GM18505 (cell line): ENCODE results near the gene SPAM1.
"Not testable (repeated sequence)": the region's sequence is repeated elsewhere in the genome, so short reads cannot be mapped to it uniquely, and the experiment has no call there.

Experiments used
- ATAC-seq: cut with Tn5 transposase; IDR thresholded peaks from one replicate; pipeline ENCODE4 v1.9.1; 2021; ENCODE audit not compliant: unreplicated experiment
- POLR2A ChIP-seq: IDR thresholded peaks from 4 replicates; pipeline ENCODE4 v1.6.1; 2011; ENCODE audit warnings: borderline replicate concordance; ENCODE audit not compliant: insufficient read depth, insufficient read length; ENCODE audit errors: extremely low read depth

The SPAM1 gene, protein sequence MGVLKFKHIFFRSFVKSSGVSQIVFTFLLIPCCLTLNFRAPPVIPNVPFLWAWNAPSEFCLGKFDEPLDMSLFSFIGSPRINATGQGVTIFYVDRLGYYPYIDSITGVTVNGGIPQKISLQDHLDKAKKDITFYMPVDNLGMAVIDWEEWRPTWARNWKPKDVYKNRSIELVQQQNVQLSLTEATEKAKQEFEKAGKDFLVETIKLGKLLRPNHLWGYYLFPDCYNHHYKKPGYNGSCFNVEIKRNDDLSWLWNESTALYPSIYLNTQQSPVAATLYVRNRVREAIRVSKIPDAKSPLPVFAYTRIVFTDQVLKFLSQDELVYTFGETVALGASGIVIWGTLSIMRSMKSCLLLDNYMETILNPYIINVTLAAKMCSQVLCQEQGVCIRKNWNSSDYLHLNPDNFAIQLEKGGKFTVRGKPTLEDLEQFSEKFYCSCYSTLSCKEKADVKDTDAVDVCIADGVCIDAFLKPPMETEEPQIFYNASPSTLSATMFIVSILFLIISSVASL

GRCh38 chr7:123924941-123925340 lies at the start of gene SPAM1:
Gene SPAM1, plus strand, starts transcription at chr7:123925241. Its CDS starts 28,330 bp downstream, at chr7:123953571.
- TF ChIP-seq POLR2A, result no peak
- no peak for ATAC-seq

GRCh38 chr7:123876557-123877256 lies 48.3 kb upstream of the SPAM1 start:
- ATAC-seq, result no peak
- TF ChIP-seq POLR2A, result no peak

GRCh38 chr7:123879628-123880027 lies 45.4 kb upstream of the SPAM1 start:
- no peak for TF ChIP-seq POLR2A
- no peak for ATAC-seq

GRCh38 chr7:123881300-123881699 lies 43.7 kb upstream of the SPAM1 start:
- TF ChIP-seq POLR2A, result no peak
- no peak for ATAC-seq

- ATAC-seq, result no peak
- no peak for TF ChIP-seq POLR2A
These were observed 41.9 kb upstream of the SPAM1 start for GRCh38 chr7:123883154-123883553.

- ATAC-seq, result no peak
- TF ChIP-seq POLR2A, result no peak
These were observed 36.8 kb upstream of the SPAM1 start for GRCh38 chr7:123888192-123888591.

DNA sequence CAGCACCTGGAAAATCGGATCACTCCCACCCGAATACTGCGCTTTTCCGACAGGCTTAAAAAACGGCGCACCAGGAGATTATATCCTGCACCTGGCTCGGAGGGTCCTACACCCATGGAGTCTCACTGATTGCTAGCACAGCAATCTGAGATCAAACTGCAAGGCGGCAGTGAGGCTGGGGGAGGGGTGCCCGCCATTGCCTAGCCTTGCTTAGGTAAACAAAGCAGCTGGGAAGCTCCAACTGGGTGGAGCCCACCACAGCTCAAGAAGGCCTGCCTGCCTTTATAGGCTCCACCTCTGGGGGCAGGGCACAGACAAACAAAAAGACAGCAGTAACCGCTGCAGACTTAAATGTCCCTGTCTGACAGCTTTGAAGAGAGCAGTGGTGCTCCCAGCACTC lies 30.3 kb upstream of the SPAM1 start:
- not testable (repeated sequence) for ATAC-seq

DNA sequence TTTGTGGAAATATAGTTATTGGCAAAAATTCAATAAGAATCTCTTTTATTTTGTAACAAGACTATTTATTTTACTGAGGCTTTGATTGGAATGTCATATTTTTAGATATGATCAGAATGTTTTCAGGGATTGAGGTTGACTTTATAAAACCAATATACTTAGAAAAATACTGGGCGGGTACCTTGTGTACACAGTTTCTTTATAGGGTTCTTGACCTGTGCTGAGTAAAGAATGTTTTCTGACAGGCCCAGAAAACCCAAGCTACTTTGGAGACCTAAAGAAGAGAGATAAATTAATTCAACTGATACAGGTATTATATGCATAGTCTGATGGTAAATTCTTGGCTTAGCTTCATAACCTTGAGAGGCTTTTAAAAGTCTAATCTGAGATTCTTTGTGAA lies 23.9 kb upstream of the SPAM1 start:
- no peak for TF ChIP-seq POLR2A
- no peak for ATAC-seq

DNA sequence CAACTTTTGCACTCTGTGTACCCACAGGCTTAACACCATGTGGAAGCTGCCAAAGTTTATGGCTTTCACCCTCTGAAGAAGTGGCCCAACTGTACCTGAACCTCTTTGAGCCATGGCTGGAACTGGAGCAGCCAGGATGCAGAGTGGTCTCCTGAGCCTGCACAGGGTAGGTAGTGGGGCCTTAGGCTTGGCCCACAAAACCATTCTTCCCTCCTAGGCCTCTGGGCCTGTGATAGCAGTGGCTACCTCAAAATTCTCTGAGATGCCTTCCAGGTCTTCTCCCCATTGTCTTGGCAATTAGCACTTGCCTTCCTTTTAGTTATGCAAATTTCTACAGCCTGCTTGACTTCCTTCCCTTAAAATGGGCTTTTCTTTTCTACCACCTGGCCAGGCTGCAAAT lies 19.3 kb upstream of the SPAM1 start:
- no peak for ATAC-seq
- no peak for TF ChIP-seq POLR2A

DNA sequence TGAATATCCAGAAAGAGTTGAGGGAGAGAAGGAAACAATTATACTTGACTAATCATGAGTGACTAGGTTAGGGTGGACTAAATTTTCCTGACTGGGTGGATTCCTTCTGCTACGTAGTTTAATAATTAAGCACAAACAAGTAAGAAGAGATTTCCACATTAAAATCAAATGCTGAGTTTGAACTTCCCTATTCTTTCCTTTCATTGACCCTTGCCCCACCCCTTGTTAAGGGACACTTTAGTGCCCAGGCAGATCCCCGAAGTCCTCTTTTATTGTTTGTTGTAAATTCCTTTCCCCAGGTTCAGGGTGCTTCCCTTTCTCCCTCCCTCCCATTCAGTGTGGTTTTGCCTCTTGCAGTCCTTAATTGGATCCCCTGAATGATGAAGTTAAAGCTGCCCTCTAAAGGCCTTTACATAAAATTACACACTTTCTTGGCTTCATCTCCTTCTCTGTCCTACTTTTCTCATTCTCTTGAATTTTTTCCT lies 8.8 kb upstream of the SPAM1 start:
- ATAC-seq, result no peak
- TF ChIP-seq POLR2A, result no peak

DNA sequence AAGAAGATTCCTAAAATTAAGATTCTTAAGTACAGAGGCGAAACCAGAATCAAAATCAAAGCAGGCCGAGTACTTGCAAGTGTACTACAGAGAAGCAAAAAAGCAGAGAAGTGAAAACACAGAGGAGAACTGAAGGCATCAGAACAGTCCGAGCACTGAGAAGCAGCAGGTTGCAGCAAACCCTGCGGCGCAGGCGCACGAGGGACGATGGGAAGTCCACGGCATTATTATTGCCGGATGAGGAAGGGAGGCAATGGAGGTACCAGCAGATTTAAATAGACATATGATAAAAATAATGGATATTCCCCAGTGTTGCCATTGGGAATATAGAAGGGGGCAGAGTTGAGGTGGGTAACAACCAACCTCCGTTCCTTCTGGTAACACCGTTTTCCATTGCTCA lies 7.2 kb upstream of the SPAM1 start:
- no peak for ATAC-seq
- TF ChIP-seq POLR2A, result no peak

DNA sequence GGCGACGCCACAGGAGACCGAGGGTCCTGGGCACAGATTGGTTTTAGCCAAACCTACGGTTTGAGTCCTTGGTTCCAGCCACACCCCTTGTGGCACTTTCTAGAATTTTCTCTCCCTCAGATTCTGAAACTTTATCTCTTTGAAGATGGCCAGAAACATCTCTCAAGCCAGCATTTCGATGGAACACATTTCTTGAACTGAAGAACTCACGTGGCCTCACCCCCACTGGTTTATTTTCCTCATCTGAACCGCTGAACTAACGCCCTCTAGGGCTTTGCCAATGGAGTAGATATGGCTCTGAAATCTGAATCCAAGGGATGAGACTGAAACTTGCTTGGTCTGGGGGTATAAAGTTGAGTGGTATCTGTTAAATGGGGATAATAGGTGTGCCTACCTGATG lies 6.7 kb upstream of the SPAM1 start:
- TF ChIP-seq POLR2A, result no peak
- no peak for ATAC-seq

GRCh38 chr7:123923599-123923998 lies 1.4 kb upstream of the SPAM1 start:
- no peak for TF ChIP-seq POLR2A
- no peak for ATAC-seq

GRCh38 chr7:123929107-123929506 lies 4.1 kb downstream of the SPAM1 start:
- ATAC-seq, result no peak
- TF ChIP-seq POLR2A, result no peak
